Mononuclear cell (primary cell): ENCODE measurements around the gene STK25. TPM values are rescaled to one million over a fixed set of nuclear protein-coding genes. Genes with fewer than 3 reads are reported as not detected.

Experiments used
- H3K27me3 ChIP-seq: 2 replicates; pipeline ENCODE4 v1.6.0; 2011; ENCODE audit warnings: low read length, control low read depth; ENCODE audit not compliant: insufficient read depth
- H3K4me1 ChIP-seq: 2 replicates; pipeline ENCODE4 v1.5.1; 2011; ENCODE audit warnings: mild to moderate bottlenecking, low read length, control low read depth; ENCODE audit not compliant: insufficient read depth
- H3K4me3 ChIP-seq: 2 replicates; pipeline ENCODE4 v1.5.1; 2011; ENCODE audit warnings: mild to moderate bottlenecking, low read length, moderate library complexity
- H3K9me3 ChIP-seq: 2 replicates; pipeline ENCODE4 v1.5.1; 2011; ENCODE audit warnings: low read depth, mild to moderate bottlenecking, control low read depth, low read length
- total RNA-seq: library from RNA; depleted of rRNA; stranded (reverse); fragments of >200 nt; gene quantifications from one replicate; pipeline ENCODE4 v1.2.3, GENCODE V29; 2012

The STK25 gene
- total RNA-seq, 1 donor: 59.9 TPM

DNA sequence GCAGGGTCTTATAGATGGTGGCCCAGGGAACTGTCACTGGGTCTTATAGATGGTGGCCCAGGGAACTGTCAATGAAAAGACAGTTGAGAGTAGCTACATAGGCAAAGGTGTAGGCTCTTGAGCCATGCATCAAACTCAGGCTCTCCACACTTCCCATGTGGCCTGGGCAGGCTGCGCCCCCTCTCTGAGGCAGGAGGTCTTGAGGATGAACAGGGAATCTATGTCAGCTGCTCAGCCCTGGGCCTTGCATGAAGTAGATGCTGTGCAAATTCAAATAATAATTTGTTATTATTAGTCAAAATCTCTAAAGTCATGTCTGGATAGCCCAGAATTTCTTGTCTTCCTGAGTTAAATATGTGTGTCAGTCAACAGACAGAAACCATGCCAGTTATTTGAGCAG, 26.7 kb downstream of the STK25 start:
- Histone ChIP-seq H3K4me3 (no peak overlapping the region), H3K27me3 (no peaks in the 10 kb centered on the region), H3K9me3 (no peaks in the 10 kb centered on the region), H3K4me1 (no peaks in the 10 kb centered on the region)

DNA sequence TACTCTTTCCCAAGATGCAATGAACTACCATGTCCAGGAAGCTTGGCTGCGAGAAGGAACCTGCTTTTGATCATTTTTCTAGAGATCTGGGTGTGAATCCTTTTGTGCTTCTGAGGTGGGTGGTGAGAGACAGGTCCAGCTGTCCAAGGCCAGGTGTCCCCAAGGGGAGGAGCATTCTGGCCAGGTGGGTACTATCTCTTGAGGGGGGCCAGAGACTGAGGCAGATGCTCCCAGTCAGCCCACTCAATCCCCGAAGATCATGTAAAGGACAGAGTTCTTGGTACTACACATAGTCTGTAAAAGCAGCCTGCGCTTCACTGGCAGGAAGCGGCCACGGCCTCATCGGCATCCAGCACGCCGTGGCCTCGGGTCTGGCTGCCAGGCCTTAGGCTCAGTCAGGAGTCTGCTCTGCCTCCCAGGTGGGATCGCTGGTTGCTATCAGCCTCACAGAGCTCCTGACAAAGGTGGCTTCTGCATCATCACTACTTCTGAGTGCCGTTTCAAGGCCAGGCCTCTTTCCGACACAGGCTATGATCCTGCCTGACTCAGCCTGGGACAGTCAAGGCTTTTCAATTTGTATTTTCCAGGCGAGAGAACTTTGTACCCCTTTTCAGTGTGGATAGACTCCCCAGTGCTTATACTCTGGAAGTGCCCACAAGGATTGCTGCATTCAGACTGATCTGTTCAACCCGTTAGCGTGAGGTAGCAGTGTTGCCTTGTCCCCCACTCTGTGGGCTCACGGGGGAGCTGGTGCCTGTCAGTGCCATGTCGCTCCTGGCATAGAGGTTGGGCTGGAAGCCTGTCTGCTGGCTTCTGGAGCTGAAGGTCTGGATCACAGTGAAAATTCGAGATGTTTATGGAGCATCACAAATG, 29.1 kb downstream of the STK25 start:
- Histone ChIP-seq H3K4me1 (no peaks in the 10 kb centered on the region), H3K4me3 (no peak overlapping the region), H3K27me3 (no peaks in the 10 kb centered on the region), H3K9me3 (no peaks in the 10 kb centered on the region)

DNA sequence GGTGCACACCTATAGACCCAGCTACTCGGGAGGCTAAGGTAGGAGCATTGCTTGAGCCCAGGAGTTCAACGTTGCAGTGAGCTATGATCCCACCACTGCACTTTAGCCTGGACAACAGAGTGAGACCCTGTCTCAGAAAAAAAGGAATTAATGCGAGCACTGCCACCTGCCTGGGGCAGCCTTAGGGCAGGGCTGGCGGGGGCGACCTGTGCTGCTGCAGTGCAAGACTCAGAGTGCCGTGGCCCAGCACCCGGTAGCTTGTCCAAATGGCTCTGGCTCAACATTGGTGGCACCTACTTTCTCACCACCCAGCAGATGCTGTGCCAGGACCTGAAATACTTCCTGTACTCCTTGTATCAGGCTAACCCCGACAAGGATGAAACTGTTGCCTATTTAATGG, 30.2 kb downstream of the STK25 start:
- H3K4me1 ChIP-seq: no peaks in the 10 kb centered on the region
- H3K9me3 ChIP-seq: no peaks in the 10 kb centered on the region
- no peaks in the 10 kb centered on the region for H3K27me3 ChIP-seq
- H3K4me3 ChIP-seq: no peak overlapping the region

DNA sequence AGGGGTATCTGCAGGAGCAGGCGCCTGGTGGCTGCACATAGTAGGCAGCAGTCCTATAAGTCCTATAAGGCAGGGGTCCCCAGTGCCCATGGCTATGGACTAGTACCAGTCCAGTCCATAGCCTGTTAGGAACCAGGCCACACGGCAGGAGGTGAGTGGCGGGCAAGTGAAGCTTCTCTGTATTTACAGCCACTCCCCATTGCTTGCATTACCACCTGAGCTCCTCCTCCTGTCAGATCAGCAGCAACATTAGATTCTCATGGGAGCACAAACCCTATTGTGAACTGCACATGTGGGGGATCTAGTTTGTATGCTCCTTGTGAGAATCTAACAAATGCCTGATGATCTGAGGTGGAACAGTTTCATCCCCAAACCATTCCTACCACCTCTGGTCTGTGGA, 33.1 kb downstream of the STK25 start:
- no peaks in the 10 kb centered on the region for H3K9me3 ChIP-seq

DNA sequence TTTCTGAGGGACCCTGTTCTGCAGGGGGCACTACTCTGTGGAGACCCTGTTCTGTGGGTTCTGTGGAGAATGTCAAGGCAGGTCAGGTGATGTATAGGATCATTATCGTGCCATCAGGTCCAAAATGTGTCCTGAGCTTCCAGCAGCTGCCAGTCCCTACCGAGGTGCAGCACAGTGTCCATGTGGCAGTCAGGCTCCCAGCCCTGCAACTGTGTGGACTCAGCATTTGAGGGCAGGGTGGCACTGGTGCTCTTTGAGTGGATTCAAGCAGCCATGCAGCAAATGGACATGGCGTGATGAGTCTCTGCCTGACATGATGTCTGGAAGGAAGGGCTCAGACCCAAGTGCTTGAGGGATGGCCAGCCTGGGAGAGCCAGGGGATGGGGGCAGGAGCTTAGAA, 35.0 kb downstream of the STK25 start:
- Histone ChIP-seq H3K4me1 (no peaks in the 10 kb centered on the region), H3K4me3 (no peak overlapping the region), H3K9me3 (no peaks in the 10 kb centered on the region), H3K27me3 (peaks cover 4% of the 10 kb centered on the region)

More for the DNA sequence above, 33.1 kb downstream of the STK25 start:
- no peaks in the 10 kb centered on the region for H3K4me1 ChIP-seq
- peaks cover 4% of the 10 kb centered on the region for H3K27me3 ChIP-seq
- H3K4me3 ChIP-seq: no peak overlapping the region

DNA sequence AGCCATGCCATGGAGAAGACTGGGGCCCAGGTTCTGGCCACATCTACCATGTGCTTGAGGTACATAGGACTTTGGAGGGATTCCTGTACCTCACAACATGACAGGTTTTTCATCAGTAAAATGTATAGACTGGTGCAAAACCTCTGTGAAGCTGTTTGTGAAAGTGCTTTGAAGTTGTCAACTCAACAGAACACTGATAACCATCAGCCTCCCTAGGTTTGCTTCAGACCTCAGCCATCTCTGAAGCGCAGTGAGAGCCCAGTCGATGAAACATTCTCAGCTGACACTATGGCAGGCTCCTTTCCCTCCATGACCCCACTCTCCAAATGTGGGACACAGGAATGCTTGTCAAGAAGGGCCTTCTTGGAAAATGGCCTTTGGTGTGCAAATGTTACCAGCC, 38.6 kb downstream of the STK25 start:
- Histone ChIP-seq H3K9me3 (no peaks in the 10 kb centered on the region), H3K4me1 (no peaks in the 10 kb centered on the region), H3K4me3 (no peak overlapping the region), H3K27me3 (peaks cover 4% of the 10 kb centered on the region)

DNA sequence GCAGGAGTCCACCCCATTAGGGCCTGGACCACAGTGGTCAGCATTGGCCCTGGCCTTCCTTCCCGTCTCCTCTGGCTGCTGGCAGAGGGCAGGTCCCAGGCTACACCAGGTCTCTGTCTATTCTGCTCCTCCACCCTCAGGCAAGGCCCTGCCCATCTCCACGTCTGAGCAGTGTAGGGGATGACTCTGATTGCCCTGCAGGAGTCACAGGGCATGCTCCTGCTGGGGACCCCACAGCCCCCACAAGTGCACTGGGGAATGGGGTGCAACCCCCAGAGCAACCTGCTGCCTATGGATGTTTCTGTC, 40.0 kb downstream of the STK25 start:
- Histone ChIP-seq H3K4me1 (no peaks in the 10 kb centered on the region), H3K27me3 (peaks cover 4% of the 10 kb centered on the region), H3K9me3 (no peaks in the 10 kb centered on the region), H3K4me3 (no peak overlapping the region)

DNA sequence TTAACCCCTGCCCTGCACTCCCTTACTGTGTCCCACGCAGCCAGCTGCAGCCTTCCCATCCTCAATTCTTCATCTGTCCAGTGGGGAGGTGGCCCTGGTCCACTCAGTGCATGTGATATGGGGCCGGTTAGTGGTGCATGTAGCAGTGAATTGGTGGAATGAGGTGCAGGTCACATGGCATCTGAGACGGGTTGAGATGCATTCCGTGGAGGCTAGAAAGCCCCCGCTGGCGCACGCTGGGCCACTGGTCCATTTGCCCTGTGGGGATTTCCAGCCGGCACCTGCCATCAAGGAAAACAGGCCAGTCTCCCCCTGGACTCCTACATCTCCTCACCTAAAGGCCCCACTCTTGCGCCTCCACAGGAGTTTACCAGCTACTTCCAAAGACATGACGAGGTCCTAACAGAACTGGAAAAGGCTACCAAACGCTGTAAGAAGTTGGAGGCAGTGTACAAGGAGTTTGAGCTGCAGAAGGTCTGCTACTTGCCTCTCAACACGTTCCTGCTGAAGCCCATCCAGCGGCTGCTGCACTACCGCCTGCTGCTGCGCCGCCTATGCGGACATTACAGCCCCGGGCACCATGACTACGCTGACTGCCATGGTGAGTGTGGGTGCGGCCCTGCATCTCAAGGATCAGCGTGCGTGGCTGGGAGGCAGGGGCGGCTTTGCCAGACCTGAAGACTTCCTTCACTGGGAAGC, 40.5 kb downstream of the STK25 start:
- Histone ChIP-seq H3K4me1 (no peaks in the 10 kb centered on the region), H3K27me3 (peaks cover 4% of the 10 kb centered on the region)

DNA sequence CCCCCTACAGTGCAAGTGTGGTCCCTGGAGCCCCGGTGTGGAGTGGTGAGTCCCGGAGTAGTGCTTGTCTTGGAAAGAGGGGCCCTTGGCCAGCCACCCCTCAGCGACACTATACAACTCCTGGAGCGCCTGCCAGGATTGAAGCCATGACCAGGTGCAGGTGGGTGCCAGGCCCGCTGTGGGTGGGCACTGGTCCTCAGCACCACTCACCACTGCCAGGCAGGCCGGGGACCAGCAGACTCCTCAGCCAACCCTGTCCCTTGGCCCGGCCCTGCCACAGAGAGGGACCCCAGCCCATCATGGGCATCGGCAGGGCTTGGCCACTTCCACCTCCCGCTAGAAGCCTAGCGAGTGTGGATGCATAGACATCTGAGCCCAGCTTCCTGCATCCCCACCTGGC, 42.2 kb downstream of the STK25 start:
- Histone ChIP-seq H3K4me1 (no peaks in the 10 kb centered on the region), H3K9me3 (no peaks in the 10 kb centered on the region), H3K27me3 (no peaks in the 10 kb centered on the region), H3K4me3 (no peak overlapping the region)

More for the DNA sequence above, 40.5 kb downstream of the STK25 start:
- Histone ChIP-seq H3K9me3 (no peaks in the 10 kb centered on the region), H3K4me3 (no peak overlapping the region)

DNA sequence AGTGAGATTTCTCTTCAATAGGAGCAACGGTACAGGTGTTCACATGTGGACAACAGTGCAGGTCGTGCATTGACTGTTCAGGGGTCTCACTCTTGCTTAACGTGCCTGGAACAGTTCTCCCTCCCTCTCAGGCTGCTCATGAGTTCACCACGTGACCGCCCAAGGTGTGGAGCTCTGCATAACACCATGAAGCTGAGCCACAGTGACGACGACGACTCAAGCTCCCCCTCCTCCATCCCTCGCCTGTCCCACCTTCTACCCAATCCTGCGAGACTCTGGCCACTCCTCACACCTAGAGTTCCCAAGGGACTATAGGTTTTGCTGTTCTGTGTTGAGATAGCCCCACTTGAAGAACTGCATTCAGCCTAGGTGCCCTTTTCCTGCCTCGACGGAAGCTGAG, 42.8 kb downstream of the STK25 start:
- no peaks in the 10 kb centered on the region for H3K4me1 ChIP-seq
- H3K4me3 ChIP-seq: no peak overlapping the region
- H3K9me3 ChIP-seq: no peaks in the 10 kb centered on the region
- H3K27me3 ChIP-seq: no peaks in the 10 kb centered on the region

DNA sequence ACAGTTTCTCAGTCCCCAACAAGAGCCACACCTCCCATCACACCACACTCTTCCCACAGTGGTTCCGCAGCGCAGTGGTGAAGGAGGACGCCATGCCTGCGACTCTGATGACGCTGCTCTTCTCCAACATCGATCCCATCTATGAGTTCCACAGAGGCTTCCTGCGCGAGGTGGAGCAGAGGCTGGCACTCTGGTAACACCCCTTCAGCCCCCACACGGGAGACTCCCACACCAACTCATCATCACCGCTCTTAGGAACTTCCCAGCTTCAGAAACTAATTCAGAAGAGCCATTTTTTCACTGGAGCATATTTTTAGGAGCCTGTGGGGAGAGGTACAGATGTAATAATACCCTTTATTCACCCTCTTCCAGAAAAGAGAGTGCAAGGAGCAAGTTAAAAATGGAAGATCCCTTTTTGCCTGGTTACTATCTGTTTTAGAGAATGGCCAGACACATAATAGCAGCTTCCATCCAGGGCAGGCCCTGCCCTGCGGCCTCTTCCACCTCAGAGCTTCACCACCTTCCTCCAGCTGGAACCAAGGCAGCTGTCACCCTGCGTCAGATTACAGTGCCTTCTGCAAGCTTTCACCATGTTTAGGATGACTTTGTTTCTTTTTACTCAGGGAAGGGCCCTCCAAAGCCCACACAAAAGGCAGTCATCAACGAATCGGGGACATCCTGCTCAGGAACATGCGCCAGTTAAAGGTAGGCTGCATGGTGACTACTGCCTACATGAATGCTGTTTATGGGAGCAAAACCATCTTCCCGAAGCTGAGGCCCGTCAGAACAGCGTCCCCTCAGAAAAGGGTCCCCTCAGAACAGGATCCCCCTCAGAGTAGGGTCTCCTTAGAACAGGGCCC, 44.9 kb downstream of the STK25 start:
- no peaks in the 10 kb centered on the region for H3K9me3 ChIP-seq
- H3K27me3 ChIP-seq: no peaks in the 10 kb centered on the region
- H3K4me3 ChIP-seq: no peak overlapping the region
- no peaks in the 10 kb centered on the region for H3K4me1 ChIP-seq

DNA sequence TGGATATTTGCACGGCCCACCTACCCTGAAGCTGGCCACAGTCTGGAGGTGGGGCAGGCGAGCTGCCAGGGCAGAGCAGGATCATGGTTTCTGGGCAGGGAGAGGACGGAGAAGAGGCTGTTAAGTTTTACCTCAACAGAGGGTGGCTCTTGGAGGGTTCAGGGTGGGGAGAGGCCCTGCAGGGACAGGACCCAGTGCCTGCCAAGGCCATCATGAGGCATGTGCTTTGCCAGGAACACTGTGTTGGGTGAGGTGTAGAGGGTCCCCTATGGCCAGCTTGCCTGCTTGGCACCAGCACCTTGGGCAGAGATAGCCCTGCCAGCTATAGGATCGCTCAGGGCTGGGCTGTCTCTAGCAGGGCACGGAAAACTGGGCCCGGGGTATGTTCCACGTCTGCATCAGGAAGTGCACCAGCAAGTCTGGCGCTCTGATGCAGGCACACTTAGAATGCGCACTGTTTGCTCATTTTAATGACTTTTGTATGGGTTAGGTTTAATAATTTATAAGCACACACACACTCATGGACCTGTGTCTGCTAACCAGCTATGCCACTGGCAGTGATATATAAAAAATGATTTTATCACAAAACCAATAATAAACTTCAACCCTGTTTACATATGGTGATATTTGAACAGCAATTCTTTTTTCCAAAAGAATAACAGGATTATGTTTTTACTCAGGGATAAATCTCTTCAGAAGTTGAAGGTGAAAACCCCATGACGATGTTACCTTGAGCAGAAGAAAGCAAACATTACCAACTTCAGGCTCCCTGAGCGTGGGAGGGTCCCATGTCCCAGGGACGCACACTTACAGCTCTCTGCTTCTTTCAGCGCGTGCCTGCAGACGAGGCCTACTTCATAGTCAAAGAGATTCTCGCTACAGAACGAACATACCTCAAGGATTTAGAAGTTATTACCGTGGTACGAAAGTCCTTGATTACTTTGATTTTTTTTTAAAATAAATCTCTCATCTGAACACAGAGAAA, 46.4 kb downstream of the STK25 start:
- Histone ChIP-seq H3K27me3 (no peaks in the 10 kb centered on the region), H3K4me1 (no peaks in the 10 kb centered on the region), H3K9me3 (no peaks in the 10 kb centered on the region), H3K4me3 (no peak overlapping the region)

DNA sequence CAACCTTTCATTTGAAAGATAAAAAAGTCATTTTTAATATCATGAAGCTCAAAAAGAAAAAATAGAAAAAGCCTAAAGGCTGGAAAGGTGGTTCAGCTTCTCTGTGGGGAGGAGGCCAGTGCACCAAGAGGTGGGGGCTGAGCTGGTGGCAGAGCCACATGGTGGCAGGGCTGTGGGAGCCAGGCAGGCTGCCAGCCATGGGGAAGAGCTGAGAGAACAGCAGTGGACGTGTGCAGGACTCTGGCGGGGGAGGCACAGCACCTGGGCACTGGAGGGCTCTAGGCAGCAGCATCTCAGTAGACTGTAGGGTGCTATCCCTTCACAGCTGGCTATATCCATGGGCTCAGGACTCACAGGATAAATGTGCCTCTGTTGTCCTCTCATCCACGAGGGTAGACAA, 47.8 kb downstream of the STK25 start:
- Histone ChIP-seq H3K4me1 (no peaks in the 10 kb centered on the region), H3K4me3 (no peak overlapping the region), H3K27me3 (peaks cover 8% of the 10 kb centered on the region), H3K9me3 (no peaks in the 10 kb centered on the region)

DNA sequence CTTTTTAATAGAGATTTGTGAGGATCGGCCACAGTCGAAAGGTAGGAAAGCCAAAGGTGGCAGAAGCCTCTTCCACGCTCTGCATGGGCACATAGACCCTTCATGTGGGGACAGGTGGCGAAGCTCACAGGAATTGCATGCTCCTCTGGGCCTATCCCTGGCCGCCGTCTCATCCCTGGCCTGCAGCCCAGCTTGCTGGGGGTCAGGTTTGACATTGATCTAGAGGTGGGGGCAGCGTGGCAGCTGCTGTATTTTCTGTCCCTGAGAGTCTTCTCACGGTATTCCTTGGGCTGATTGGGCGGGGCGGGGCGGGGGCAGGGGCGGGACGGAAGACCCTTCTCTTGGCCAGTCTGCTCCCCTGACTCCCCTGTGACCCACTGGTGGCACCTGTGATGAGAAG, 48.9 kb downstream of the STK25 start:
- Histone ChIP-seq H3K27me3 (peaks cover 15% of the 10 kb centered on the region), H3K4me1 (no peaks in the 10 kb centered on the region), H3K4me3 (no peak overlapping the region), H3K9me3 (no peaks in the 10 kb centered on the region)
